NCI-H187 treated with DMSO at 0.1 percent for 48 hours (cell line): ENCODE data around the gene NT5C3B.

ENCODE experiments used
- DNase-seq: peaks from one replicate; lab custom pipeline; 2025; lab: John Stamatoyannopoulos, UW

The NT5C3B gene

DNA sequence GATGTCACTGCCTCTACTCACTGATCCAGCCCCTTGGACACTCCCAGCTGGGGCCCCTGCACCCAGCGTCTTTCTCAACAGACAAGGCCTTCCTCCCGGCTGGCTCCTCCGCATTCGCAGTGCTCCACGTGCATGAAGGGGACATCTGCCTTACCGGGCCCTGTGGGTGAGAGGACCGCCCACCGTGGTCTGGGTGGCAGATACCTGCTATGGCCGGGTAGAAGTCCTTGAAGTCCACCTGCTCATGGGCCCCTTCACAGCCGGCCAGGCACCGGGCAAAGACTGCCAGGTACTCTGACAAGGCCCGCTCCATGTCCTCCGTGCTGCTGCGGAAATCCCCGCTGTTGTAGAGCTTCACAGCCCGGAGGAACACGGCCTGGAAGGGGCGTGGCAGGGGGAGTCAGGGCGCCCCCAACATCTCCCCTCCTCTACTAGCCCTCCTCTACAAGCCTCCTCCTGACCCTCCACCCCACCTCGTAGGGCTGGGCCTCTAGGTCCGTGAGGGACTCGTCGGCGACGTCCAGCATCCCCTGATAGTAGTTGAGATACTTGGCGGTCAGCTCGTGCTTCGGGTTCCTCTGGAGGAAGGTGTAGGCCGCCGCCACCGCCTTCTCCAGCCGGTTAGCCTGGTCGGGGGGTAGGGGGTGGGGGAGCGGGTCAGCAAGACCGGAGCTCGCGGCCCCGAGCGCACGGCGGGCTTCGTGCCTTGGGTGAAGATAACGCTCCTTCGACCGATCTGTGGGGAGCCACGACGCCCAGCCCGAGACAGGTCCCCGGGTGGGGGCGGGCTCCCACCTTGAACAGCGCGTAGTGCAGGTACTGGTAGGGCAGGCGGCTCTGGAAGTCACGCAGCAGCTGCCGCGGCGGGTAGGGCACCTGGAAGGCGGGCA, 25.1 kb downstream of the NT5C3B start:
- DNase-seq = no peak

GRCh38 chr17:41806685-41807445, 29.2 kb downstream of the NT5C3B start:
- no peak for DNase-seq

GRCh38 chr17:41803049-41804020, 32.7 kb downstream of the NT5C3B start:
- DNase-seq = no peak

DNA sequence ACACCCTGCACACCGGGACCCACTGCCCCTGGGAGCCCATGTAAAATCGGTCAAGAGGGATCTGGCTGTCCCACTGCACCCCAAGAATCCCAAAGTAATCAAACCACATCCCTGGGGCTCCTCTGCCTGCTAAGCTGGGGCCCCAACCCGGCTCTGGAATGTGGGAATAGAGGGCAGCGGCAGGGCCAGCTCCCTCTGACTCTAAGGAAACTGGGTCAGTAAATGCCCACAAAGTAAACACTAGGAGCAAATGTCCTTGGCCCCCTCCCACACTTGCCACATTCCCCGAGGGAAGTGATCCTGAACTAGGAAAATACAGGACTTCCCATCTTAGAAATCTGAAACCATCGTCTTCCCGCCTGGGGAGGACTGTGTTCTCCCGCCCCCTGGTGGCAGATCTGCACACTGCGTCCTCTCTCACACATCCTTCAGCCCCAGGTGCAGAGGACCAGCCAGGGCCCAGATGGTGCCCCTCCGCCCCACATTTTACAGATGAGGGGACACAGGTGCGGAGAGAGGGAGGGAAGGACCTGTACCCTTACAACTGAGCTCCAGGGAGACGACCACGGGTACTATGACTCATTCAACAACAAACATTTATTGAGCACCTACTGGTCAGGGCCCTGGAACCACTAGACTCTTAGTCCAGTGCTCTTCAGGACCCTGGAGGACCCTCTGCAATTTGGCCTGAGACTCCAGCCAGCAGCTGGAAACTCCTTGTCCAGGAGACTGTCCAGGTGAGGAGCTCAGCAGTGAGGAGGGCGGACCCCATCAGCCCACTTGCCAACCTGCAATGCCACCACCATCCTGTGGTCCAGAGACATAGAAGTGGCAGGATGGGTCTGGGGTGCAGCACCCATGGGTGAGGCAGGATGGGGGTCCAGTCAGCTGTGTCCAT, 34.4 kb downstream of the NT5C3B start:
- peak; percentile 44 for DNase-seq

DNA sequence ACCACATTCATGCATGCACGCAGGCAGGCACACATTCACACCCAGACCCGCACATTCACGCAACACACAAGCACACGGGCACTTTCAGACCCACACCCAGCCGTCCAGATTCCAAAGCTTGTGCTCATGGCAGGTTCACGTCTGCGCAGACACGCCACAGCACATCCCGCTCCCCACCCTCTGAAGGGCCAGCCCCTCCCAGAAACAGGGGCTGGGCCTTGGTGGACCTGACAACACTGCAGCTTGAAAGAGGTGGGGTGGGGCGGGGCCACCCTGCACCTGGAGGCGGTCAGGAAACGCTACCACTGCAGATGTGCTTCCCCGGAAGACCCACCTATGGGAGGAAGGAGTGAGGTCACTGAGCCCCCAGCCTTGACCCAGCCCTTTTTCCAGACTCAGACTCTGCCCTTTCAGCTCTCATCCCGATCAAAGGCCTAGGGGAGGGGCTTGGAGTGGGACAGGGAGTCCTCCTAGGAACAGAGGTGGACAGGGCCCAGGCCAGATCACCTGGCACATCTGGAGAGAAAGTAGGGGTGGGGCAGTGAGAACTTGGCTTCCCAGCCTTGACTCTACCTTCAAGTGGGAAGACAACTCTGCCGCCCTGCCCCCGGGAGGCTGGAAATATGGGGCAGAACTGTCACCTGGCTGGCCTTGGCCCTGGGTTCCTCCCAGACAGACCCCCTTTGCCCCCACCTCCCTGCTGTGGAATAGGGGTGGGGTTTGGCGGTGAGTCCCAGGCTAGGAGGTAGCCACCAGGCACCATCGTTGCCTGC, 35.2 kb downstream of the NT5C3B start:
- DNase-seq = no peak

DNA sequence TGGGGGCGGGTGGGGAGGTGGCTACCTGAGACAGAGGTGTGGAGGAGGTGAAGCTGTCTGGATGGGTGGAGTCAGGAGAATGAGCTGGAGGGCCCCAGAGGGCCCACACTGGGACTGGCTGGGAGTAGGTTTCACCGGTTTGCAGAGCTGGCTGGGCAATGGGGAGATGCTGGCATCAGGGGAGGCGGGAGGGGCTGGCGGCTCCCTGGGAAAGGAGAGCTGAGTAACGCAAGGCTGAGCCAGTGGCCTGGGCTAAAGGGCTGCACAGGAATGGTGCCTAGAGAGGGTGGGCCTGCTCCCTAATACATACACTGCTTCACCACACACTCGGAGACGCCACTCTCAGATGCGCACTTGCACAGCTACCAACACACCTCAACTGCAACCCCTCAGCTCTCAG, 36.7 kb downstream of the NT5C3B start:
- no peak for DNase-seq

DNA sequence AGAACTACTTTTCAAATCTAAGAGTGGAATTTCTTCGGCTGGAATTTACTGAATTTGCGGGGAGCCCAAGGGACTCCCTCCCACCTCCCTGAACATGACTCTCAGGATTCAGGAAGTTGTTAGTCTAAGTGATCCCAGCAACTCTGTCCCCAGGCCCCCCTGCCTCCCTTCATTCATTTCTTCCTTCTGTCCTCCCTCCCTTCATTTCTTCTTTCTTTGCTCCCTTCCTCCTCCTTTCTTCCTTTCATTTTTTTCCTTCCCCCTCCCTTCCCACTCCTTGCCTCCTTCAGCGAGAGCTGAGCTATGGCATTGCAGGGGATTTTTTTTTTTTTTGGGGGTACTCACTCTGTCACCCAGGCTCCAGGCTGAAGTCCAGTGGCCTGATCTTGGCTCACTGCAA, 38.7 kb downstream of the NT5C3B start:
- DNase-seq = no peak

- no peak for DNase-seq
These were observed 39.7 kb downstream of the NT5C3B start for GRCh38 chr17:41796121-41796895.

DNA sequence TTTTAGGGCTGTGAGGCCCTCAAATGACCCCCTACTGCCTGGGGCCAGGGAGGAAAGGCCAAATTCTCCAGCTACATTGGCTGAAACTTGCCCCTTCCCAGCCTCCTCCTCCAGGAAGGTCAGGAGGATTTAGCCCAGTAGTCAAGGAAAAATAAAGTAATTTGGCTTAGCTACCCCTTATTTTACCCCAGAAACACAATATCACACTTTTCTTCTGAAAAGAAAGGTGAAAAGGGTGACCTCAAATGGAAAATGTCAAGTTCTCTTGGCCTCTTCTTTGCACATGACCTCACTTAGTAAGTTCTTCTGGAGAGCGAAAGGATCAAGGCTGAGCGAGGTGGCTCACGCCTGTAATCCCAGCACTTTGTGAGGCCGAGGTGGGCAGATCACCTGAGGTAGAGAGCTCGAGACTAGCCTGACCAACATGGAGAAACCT, 41.5 kb downstream of the NT5C3B start:
- DNase-seq = no peak

DNA sequence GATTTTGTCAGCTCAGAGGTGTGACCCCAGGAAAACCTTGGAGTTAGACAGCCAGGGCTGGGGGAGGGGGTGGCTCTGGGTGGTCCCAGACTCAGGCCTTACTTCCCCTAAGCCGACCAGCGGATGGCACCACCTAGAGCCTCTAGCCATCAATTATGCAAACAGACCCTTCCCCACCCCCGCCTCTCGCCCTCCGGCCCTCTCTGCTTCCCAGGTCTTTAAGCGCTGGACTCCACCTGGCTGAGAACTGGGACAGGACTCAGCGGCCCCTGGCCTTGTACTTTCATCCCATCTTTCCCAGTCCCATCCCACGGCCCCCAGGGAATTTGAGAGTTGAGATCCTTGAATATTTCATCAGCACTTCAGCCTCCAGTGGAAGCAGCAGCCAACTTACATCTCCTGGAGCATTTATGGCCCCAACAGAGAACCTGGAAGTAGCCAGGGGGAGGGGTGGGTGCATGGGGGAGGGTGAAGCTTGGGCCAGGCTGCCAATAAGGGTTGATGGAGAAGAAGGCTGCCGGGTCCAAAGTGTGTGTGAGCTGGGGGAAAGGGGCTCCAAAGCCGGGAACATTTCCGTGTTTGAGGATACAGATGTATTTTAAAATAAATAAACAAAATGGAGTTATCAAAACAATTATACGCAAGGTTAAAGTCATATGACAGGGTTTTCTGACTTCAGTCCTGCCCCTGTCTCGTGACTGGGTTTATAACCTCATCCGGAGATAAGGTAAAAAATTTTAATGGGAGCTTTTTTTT, 42.1 kb downstream of the NT5C3B start:
- DNase-seq = no peak

DNA sequence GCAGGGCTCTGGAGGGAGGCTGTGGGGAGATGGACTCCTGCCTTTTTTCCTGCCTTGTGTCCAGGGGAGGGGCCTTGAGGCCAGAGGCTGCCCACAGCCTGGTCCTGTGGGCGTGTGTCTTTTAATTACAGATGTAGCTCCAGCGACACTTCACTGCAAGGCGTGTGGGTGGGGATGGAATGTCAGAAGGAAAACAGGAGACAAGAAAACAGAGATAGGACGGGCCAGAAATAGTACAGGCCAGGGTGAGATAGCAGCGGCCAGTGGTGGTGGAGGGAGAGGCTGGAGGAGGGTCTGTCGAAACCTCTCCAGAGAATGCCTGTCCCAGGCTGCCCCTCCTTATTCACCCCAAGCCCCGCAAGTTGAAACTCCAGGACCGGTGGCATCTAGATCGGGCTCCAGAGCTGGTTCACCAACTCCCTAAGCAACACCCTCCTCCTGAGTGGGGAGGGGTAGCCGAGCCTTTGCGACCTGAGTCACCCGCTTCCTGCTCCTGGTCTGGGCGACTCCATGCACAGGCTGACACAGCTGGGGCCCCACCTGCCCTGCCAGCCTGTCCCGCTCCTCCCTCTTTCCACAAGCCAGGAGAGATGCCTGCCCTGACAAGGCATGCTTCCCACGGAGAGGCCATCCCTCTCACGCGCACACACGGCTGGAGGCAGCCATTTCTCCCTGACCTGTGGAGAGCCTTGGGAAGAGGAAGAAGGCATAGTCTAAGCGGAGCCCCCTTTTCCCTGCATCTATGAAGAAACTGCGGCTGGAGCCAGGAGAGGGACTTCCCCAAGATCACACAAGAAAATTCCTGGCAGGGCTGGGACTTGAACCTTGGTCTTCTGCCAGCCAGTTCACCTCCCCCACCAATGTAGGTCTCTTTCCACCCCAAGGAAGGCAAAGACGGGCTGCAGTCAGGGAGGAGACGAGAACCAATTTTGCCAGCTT, 42.9 kb downstream of the NT5C3B start:
- DNase-seq = no peak

GRCh38 chr17:41787021-41787418, 49.0 kb downstream of the NT5C3B start:
- no peak for DNase-seq

DNA sequence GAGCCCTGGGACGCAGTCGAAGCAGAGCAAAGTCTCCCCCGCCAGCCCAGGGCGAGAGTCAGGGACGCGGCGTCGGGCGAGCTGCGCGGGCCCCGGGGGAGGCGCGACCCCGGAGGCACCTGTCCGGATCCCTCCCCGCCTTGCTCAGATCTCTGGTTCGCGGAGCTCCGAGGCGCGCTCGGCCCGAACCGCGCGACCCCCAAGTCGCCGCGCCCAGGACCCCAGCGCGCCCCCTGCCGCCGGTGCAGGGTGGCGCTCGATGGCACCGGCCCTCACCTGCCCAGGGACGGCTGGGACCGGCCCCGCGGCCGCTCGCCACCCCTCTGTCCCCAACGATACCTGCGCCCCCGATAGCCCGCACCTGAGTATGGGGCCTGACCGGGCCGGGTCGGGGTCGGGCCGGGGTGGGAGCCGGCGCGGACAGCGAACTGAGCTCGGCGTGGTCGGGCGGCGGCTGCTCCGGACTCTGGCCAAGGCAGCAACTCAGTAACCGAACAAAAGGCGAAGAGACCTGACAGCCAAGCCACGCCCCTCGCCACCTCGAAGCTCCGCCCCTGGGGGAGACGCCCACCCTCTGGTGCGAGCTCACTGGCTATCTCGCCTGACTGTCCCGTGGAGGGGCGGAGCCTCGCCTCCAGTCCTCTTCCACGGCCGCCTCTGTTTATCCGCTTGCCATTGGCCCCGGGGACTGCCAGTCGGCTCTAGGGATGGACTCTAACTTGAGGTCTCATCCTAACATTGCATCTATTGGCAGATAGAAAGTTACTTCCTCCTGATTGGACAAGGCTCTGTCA, 49.6 kb downstream of the NT5C3B start, which contains the start of gene JUP:
Gene JUP (minus strand): TSS at position 485 of the 794 bp plus-strand sequence. CDS start 14,857 bp downstream, outside the sequence.
- DNase-seq = peak; percentile 96

DNA sequence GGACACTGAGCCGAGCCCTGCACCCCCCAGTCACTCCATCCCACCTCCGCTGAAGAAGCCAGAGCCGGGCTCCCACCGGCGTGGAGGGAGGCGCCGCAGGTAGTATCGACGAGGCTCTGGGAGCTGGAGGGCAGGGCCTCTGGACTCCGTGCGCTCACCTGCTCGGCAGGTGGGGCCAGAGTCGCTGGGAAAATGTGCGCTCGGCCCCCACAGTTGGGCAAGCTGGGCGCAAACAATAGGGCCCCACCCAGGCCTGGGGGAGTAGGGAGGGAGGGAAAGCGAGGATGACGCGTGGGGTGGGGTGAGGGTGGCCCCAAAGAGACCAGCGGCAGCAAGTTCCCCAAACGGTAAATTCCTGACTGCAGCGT, 50.2 kb downstream of the NT5C3B start:
- DNase-seq = no peak

- no peak for DNase-seq
These were observed 50.8 kb downstream of the NT5C3B start for GRCh38 chr17:41785091-41785858.
